ENCODE measurements around the gene ACTN3.

DNA sequence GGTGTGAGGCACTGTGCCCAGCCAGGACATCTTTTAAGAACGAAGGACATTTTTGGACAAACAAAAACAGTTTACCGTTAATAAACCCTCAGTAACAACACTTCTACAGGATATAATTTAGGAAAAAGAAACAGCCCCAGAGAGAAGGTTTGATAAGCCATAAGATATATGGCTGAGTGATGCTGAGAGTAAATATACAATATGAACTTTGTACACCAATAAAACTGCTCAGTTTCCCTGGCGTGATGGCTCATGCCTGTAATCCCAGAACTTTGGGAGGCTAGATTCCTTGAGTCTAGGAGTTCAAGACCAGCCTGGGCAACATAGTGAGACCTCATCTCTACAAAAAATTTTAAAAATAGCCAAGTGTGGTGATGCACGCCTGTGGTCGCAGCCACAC, 48.2 kb upstream of the ACTN3 start:
- TF ChIP-seq, protein P1, sequence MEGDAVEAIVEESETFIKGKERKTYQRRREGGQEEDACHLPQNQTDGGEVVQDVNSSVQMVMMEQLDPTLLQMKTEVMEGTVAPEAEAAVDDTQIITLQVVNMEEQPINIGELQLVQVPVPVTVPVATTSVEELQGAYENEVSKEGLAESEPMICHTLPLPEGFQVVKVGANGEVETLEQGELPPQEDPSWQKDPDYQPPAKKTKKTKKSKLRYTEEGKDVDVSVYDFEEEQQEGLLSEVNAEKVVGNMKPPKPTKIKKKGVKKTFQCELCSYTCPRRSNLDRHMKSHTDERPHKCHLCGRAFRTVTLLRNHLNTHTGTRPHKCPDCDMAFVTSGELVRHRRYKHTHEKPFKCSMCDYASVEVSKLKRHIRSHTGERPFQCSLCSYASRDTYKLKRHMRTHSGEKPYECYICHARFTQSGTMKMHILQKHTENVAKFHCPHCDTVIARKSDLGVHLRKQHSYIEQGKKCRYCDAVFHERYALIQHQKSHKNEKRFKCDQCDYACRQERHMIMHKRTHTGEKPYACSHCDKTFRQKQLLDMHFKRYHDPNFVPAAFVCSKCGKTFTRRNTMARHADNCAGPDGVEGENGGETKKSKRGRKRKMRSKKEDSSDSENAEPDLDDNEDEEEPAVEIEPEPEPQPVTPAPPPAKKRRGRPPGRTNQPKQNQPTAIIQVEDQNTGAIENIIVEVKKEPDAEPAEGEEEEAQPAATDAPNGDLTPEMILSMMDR (IDR thresholded peaks at IDR 0.05; ENCODE audit: insufficient read depth, low read length) = no peak
- no peak for TF ChIP-seq SPI1 (IDR thresholded peaks at IDR 0.05; ENCODE audit: borderline replicate concordance, low read depth)
- TF ChIP-seq, protein P2, sequence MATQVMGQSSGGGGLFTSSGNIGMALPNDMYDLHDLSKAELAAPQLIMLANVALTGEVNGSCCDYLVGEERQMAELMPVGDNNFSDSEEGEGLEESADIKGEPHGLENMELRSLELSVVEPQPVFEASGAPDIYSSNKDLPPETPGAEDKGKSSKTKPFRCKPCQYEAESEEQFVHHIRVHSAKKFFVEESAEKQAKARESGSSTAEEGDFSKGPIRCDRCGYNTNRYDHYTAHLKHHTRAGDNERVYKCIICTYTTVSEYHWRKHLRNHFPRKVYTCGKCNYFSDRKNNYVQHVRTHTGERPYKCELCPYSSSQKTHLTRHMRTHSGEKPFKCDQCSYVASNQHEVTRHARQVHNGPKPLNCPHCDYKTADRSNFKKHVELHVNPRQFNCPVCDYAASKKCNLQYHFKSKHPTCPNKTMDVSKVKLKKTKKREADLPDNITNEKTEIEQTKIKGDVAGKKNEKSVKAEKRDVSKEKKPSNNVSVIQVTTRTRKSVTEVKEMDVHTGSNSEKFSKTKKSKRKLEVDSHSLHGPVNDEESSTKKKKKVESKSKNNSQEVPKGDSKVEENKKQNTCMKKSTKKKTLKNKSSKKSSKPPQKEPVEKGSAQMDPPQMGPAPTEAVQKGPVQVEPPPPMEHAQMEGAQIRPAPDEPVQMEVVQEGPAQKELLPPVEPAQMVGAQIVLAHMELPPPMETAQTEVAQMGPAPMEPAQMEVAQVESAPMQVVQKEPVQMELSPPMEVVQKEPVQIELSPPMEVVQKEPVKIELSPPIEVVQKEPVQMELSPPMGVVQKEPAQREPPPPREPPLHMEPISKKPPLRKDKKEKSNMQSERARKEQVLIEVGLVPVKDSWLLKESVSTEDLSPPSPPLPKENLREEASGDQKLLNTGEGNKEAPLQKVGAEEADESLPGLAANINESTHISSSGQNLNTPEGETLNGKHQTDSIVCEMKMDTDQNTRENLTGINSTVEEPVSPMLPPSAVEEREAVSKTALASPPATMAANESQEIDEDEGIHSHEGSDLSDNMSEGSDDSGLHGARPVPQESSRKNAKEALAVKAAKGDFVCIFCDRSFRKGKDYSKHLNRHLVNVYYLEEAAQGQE (IDR thresholded peaks at IDR 0.05; ENCODE audit: insufficient replicate concordance, low read depth) = no peak
